ENCODE results near the gene AKR1E2. TPM values are rescaled to one million over a fixed set of nuclear protein-coding genes. Genes with fewer than 3 reads are reported as not detected.

The AKR1E2 gene
- total RNA-seq, 4 donors from 2014 or later: 7.1 to 14.1 (median 12.2) TPM

DNA sequence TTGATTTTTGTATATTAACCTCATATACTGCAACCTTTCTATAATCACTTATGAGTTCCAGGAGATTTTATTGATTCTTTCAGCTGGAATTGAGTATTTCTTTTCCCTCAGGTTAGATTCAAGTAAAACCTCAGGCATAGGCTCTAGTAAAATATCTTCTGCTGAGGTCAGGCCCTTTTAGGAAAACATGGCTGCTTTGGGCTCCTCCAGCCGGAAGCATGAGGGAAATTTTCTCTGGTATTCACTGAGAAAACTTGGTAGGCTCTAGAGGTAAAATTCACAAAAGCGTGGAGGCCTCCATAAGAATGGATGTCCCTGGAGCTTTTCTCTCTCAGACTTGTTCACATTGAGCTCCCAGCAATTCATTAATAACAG lies 56.7 kb downstream of the AKR1E2 start:
- TF ChIP-seq, protein P1, sequence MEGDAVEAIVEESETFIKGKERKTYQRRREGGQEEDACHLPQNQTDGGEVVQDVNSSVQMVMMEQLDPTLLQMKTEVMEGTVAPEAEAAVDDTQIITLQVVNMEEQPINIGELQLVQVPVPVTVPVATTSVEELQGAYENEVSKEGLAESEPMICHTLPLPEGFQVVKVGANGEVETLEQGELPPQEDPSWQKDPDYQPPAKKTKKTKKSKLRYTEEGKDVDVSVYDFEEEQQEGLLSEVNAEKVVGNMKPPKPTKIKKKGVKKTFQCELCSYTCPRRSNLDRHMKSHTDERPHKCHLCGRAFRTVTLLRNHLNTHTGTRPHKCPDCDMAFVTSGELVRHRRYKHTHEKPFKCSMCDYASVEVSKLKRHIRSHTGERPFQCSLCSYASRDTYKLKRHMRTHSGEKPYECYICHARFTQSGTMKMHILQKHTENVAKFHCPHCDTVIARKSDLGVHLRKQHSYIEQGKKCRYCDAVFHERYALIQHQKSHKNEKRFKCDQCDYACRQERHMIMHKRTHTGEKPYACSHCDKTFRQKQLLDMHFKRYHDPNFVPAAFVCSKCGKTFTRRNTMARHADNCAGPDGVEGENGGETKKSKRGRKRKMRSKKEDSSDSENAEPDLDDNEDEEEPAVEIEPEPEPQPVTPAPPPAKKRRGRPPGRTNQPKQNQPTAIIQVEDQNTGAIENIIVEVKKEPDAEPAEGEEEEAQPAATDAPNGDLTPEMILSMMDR (IDR thresholded peaks at IDR 0.05; ENCODE audit: low read depth): no peak

GRCh38 chr10:4883079-4883739 lies 57.2 kb downstream of the AKR1E2 start:
- TF ChIP-seq, protein P1 (IDR thresholded peaks at IDR 0.05; ENCODE audit: low read depth): no peak

DNA sequence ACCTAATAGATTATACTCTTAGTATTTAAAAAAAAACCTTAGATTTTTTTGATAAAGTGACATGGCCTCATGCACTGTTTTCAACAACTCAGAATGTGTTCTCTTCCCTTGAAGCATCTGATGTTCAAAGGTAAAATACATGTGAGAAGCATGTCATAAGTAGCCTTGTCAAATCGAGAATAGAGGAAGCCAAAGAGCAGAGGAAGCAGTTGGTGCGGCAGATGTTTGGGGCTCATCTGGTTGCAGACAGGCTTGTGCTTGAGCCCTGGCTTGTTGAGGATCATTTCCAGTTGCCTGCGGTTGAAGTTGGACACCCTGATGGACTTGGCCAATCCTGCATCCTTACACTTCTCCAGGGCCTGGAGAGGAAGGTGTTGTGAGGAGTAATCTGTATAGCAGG lies 59.2 kb downstream of the AKR1E2 start:
- TF ChIP-seq, protein P1 (IDR thresholded peaks at IDR 0.05; ENCODE audit: low read depth): no peak

GRCh38 chr10:4887501-4887900 lies 61.5 kb downstream of the AKR1E2 start:
- TF ChIP-seq, protein P1 (IDR thresholded peaks at IDR 0.05; ENCODE audit: low read depth): no peak

GRCh38 chr10:4888236-4888635 lies 62.2 kb downstream of the AKR1E2 start:
- TF ChIP-seq, protein P1 (IDR thresholded peaks at IDR 0.05; ENCODE audit: low read depth): no peak

- TF ChIP-seq, protein P1 (IDR thresholded peaks at IDR 0.05; ENCODE audit: low read depth): no peak
Measured at GRCh38 chr10:4889959-4890358, 64.0 kb downstream of the AKR1E2 start.

DNA sequence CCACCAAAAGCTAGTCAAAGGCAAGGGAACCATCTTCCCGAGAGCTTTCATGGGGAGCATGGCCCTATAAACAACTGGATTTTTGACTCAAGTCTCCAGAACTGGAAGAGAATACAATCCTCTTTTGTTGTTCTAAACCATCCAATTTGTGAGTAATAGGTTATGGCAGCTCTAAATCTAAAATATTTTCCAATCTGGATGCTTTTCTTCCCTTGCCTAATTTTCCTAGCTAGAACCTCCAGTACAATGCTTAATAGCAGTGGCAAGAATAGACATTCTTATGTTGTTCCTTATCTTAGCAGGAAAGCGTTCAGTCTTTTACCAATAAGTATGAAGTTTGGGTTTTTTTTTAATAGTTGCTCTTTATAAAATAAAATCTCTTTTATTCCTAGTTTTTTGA lies 66.7 kb downstream of the AKR1E2 start:
- TF ChIP-seq, protein P1 (IDR thresholded peaks at IDR 0.05; ENCODE audit: low read depth): no peak

Data from subcutaneous adipose tissue (tissue), 4 donors.